ENCODE data around the gene CLCN6.

Gene CLCN6

GRCh38 chr1:11780380-11781147 lies 25.4 kb upstream of the CLCN6 start:
- DNase-seq: no peak

GRCh38 chr1:11781297-11781696 lies 24.7 kb upstream of the CLCN6 start:
- DNase-seq: no peak

GRCh38 chr1:11782127-11782708 lies 23.8 kb upstream of the CLCN6 start:
- no peak for DNase-seq

DNA sequence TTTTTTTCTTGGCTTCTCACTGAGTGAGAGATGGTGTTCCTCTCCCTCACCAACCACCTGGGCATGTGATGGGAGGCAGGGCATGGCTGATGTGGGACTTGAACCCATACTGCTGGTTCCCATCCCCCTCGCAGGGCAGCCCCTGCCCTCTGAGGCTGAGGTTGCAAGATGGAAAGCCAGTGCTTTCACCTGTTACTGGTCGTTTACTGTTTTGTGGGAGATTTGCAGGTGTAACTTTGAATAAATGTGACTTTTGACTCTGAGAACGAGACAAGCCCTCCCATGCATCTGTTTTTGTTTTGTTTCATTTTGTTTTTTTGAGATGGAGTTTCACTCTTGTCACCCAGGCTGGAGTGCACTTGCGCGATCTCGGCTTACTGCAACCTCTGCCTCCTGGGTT lies 22.4 kb upstream of the CLCN6 start:
- DNase-seq: no peak

DNA sequence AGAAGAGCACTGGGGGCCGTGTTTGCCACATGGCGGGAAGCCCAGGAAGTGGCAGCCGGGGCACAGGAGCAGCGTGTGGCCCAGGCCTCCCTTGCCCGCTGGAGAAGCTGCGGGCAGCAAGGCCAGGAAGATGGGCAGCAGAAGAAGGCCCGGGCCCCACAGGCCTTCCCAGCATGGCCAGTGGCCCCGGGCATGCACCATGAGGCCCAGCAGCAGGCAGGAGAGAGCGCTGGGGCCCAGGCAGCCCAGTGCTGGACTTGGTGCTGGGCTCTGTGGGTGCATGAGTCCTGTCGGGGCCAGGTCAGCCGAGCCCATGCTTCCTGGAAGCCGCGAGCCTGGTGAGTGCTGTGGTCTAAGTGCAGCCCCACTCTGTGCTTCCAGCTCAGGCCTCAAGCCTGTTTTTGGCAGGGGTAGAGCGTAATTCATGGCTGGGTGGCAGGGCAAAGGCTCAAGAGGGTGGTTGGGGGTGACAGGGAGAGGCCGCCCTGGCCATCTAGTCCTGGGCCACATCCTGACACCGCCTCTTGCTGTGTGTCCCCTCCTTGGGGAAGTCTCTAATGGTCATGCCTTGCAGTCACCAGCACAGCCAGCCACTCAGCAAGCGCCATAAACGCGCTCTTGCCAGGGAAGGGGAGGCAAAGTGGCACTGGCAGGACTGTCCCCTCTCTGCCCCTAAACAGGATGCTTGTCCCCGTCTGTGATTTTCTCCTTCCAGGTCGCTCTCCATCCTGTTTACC lies 21.6 kb upstream of the CLCN6 start:
- no peak for DNase-seq

DNA sequence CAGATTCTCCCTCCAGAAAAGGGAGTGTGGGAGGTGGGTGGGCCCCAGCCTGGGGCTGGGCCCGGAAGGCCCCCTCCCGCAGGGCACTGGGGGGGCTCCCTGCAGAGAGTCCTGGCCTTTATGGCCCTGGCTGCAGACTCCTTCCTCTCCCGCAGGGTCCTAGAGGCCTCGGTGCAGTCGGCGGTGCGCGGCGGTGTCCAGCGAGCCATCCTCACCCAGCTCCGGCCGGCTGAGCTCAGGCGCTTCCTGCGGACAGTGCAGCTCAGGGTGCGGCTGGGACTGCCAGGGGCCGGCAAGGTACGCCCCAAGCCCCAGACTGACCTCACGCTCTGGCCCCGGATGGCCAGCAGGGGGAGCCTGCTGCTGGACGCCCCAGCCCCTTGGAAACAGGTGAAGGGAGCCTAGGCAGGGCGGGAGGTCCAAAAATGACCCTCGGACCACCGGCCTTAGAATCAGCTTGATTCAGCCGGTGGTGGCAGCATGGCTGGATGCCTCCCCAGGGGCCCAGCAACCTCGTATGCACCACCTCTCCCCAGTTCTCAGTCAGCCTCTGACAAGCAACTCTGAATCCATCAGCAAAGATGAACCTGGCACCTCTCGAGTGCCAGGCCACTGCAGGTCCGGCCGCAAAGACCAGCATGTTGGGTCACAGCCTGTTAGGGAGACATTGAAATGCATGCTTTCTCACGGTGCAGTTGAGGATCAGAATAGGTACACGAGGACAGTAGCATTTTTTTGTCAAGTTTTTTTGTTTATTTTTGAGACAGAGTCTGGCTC lies 20.8 kb upstream of the CLCN6 start:
- DNase-seq: no peak

DNA sequence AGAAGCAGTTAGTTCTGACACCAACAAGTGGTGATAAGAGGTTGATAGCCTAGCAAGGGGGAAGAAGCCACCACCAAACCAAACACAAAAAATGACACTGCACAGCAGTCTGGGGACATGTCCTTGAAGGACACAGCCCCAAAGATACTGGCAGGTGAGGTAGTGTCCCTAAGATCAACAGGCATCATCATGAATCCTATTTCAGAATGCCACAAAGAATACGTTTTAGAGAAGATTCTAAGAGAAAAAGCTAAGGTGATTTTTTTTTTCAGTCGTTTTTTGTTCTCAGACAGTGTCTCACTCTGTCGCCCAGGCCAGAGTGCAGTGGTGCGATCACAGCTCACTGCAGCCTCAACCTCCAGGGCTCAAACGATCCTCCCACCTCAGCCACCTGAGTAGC lies 19.8 kb upstream of the CLCN6 start:
- DNase-seq: no peak

GRCh38 chr1:11787251-11787803 lies 18.7 kb upstream of the CLCN6 start:
- no peak for DNase-seq

DNA sequence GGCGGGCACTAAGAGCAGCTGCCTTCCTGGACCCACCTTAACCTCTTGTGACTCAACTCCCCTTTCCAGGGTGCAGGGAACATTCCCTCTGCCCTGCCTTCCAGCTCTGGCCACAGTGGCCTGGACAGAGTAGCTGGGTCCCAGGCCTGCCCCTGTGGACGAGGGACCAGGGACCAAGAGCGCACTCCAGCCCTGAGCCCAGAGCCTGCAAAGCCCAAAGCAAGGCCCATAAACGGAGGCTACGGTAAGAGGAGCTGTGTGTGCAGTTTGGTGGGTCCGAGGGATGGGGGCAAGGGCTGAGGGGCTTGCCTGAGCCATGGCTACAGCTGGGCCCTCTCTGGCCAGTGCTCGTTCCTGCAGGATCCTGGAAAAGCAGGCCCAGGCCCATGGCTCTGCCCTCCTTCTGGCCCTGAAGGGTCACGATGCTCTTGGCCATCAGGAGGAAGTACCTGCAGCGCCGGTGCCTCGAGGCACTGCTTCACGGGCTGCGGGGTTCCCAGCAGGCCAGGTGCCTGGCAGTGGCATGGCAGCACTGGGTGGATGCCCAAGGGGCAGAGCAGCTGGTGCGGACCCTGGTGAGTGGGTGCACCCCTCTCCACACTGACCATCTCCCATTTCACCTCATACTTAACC lies 18.1 kb upstream of the CLCN6 start:
- no peak for DNase-seq

- no peak for DNase-seq
These were observed 17.4 kb upstream of the CLCN6 start for GRCh38 chr1:11788549-11789053.

GRCh38 chr1:11789126-11790067 lies 16.6 kb upstream of the CLCN6 start:
- no peak for DNase-seq

GRCh38 chr1:11790101-11790879 lies 15.7 kb upstream of the CLCN6 start:
- DNase-seq: no peak

DNA sequence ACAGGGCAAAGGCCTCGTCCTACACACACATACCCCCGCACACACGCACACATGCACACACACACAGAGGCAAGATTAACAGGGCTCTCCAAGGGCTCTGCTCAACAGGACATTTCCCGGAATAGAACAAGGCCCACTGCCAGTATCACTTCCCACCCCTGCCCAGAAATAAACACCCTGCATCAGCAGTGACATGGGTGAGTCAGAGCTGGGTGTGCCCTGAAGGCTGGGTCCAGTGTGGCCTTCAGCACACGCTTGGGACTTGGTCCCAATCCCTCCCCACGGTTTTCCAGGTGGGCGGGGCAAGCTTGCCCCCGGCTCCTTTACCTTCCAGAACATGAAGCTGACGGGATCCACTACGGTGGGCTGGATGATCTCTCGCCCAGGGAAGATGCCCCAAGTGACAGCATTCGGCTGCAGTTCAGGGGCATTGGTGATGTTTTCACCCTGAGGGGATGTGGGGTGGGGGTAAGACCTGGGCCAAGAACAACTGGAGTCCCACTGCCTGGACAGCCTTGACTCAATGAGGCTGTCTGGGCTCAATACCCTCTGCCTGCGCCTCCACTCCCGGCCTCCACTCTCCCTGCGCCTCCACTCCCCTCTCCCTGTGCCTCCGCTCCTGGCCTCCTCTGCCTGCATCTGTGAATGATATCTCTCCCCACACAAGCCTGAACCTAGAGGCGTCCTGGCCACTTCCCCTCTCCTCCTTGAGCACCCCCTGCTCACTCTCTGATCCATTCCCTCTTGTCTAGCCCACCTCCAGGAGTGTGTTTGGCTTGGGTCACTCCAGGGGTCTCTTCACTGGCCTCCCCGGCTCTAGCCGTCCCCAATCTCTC lies 14.9 kb upstream of the CLCN6 start:
- DNase-seq: no peak

DNA sequence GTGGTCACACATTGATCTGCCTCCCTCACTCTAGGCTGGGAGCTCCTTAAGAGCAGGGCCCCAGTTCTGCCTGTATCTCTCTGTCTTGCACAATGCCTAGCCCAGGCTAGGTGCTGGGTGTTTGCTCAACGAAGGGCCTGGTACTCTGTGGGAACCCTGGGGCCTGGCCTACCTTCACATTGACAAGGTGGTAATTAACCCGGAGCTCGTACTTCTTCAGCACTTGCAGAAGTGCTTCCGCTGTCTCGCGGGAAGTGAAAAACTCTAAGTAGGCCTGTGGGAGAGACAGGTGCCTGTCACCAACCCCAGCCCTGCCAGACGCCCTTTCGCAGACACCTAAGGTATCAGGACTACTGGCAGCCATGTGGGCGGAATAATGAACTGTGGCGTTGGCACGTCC lies 13.9 kb upstream of the CLCN6 start:
- no peak for DNase-seq

DNA sequence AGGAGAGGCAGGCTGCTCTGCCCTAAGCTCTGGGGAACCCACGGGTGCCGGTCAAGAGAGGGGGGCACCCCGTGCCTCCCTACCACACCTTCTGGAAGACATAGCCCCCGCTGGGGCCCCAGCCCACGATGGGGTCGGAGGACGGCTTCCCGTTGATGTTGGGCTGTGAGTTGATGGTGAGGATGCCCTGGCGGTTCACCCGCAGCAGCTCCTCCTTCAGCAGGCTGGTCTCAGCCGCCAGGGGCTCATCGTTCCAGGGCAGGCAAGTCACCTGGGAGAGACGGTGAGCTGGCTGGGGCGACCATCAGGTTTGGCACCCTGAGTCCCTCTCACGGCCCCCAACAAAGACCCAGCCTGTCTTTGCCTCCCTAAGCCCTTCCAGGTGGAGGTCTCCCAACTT lies 12.2 kb upstream of the CLCN6 start:
- no peak for DNase-seq

DNA sequence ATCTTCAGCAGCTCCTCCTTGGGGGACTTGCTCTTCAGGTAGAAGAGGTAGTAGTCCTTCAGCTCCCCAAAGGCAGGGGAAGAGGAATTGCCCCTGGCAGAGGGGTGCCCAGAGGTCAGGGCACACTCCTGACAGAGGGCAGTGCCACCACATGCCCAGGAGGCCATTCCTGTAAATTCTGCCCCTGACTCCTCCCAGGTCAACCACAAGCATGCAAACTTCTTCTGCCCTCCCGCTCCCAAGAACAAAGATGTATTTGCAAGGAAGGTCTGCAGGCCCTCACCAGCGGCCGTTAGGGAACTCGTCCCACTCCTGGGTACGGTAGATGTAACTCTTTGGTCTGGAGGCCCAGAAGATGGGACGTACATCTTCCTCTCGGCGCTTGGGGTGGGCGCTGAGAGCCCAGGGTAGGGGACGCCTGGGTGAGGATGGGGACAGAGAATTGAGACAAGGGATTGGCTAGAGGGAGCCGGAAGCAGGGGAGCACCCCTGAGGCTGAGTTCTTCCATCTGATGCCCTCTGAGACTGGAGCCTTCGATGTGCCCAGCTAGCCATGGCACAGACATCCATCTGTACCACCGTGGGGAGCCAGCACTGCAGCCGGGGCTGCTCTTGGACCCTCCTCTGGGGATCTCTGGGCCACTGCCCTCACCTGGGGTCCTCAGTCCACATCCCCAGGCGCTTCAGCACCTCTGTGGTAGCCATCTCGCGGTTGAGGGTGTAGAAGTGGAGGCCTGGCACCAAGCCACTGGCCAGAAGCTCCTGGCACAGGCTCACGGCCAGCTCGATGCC lies 11.3 kb upstream of the CLCN6 start:
- no peak for DNase-seq

- DNase-seq: no peak
These were observed 10.6 kb upstream of the CLCN6 start for GRCh38 chr1:11795238-11795890.

Measured in GDM1 (cell line).